ENCODE measurements around the gene TMEM225B.
"Not testable (repeated sequence)": the region's sequence is repeated elsewhere in the genome, so short reads cannot be mapped to it uniquely, and the experiment has no call there.

Gene TMEM225B

GRCh38 chr7:99644431-99644830 lies 46.4 kb downstream of the TMEM225B start:
- H3K4me3 ChIP-seq (ENCODE audit: low read length), result no peak overlapping the region
- no peak for TF ChIP-seq ZNF274 (IDR thresholded peaks at IDR 0.05; ENCODE audit: low read depth, low read length)

- no peak for TF ChIP-seq ZNF274 (IDR thresholded peaks at IDR 0.05; ENCODE audit: low read depth, low read length)
- H3K4me3 ChIP-seq (ENCODE audit: low read length), result no peak overlapping the region
Measured at GRCh38 chr7:99645590-99645989, 47.5 kb downstream of the TMEM225B start.

GRCh38 chr7:99648843-99649242 lies 50.8 kb downstream of the TMEM225B start:
- no peak overlapping the region for H3K4me3 ChIP-seq (ENCODE audit: low read length)
- no peak for TF ChIP-seq ZNF274 (IDR thresholded peaks at IDR 0.05; ENCODE audit: low read depth, low read length)

- H3K4me3 ChIP-seq (ENCODE audit: low read length), result no peak overlapping the region
- TF ChIP-seq ZNF274 (IDR thresholded peaks at IDR 0.05; ENCODE audit: low read depth, low read length), result no peak
Measured at GRCh38 chr7:99651290-99651689, 53.2 kb downstream of the TMEM225B start.

GRCh38 chr7:99652671-99653070 lies 54.6 kb downstream of the TMEM225B start:
- no peak overlapping the region for H3K4me3 ChIP-seq (ENCODE audit: low read length)
- TF ChIP-seq ZNF274 (IDR thresholded peaks at IDR 0.05; ENCODE audit: low read depth, low read length), result no peak

- H3K4me3 ChIP-seq (ENCODE audit: low read length), result not testable (repeated sequence)
Measured at GRCh38 chr7:99653269-99653668, 55.2 kb downstream of the TMEM225B start.

GRCh38 chr7:99653754-99654153 lies 55.7 kb downstream of the TMEM225B start:
- no peak overlapping the region for H3K4me3 ChIP-seq (ENCODE audit: low read length)
- no peak for TF ChIP-seq ZNF274 (IDR thresholded peaks at IDR 0.05; ENCODE audit: low read depth, low read length)

GRCh38 chr7:99654626-99655025 lies 56.6 kb downstream of the TMEM225B start:
- H3K4me3 ChIP-seq (ENCODE audit: low read length), result not testable (repeated sequence)

GRCh38 chr7:99657879-99658278 lies 59.8 kb downstream of the TMEM225B start:
- not testable (repeated sequence) for H3K4me3 ChIP-seq (ENCODE audit: low read length)
